HepG2 (cell line): ENCODE measurements around the gene TACC2. TPM values are rescaled to one million over a fixed set of nuclear protein-coding genes. Genes with fewer than 3 reads are reported as not detected.

Experiments used
- ARNT2 ChIP-seq: sonication (generic); formaldehyde crosslinking; IDR thresholded peaks from 2 replicates; pipeline ENCODE4 v1.8.0; 2022; ENCODE audit warnings: mild to moderate bottlenecking, low read depth, missing genetic modification reagents, moderate library complexity
- DBP ChIP-seq: sonication (generic); formaldehyde crosslinking; IDR thresholded peaks from 2 replicates; pipeline ENCODE4 v1.4.0; 2020; ENCODE audit warnings: missing genetic modification reagents; ENCODE audit errors: not compliant biosample characterization
- DNMT3B ChIP-seq: conservative IDR thresholded peaks from 2 replicates; pipeline ENCODE4 v1.6.1; 2016; ENCODE audit warnings: missing biosample characterization, control low read depth
- HOXA9 ChIP-seq: sonication (generic); formaldehyde crosslinking; IDR thresholded peaks from 2 replicates; pipeline ENCODE4 v1.8.1; 2022; ENCODE audit warnings: missing genetic modification reagents, mild to moderate bottlenecking, moderate library complexity, borderline replicate concordance
- LRRFIP1 ChIP-seq: sonication (generic); formaldehyde crosslinking; conservative IDR thresholded peaks from 2 replicates; pipeline ENCODE4 v1.4.0; 2020; ENCODE audit warnings: missing genetic modification reagents
- SOX5 ChIP-seq: IDR thresholded peaks from 2 replicates; pipeline ENCODE4 v1.6.1; 2016; ENCODE audit warnings: borderline replicate concordance
- SP1 ChIP-seq, 2 experiments: fragments of 450-650 bp in 1 of 2; sonication (generic) in 1 of 2; formaldehyde crosslinking in 1 of 2; IDR thresholded peaks; 2 replicates each; pipeline versions ENCODE4 v1.4.0 to v1.6.1; 2016 to 2020; ENCODE audit warnings: missing genetic modification reagents in 1 of 2
- TOE1 ChIP-seq: sonication (generic); formaldehyde crosslinking; IDR thresholded peaks from 2 replicates; pipeline ENCODE4 v1.4.0; 2020; ENCODE audit warnings: mild to moderate bottlenecking, missing genetic modification reagents
- XRCC5 ChIP-seq: fragments of 200-400 bp; formaldehyde crosslinking; optimal IDR thresholded peaks from 2 replicates; pipeline ENCODE3; 2017; ENCODE audit warnings: mild to moderate bottlenecking, low read length
- ZC3H4 ChIP-seq: sonication (generic); formaldehyde crosslinking; IDR thresholded peaks from 2 replicates; pipeline ENCODE4 v1.4.0; 2020; ENCODE audit warnings: missing genetic modification reagents, borderline replicate concordance
- ZNF234 ChIP-seq: sonication (generic); formaldehyde crosslinking; conservative IDR thresholded peaks from 2 replicates; pipeline ENCODE4 v1.5.1; 2020; ENCODE audit warnings: mild to moderate bottlenecking, missing genetic modification reagents
- ZNF3 ChIP-seq: IDR thresholded peaks from 2 replicates; pipeline ENCODE4 v1.7.0; 2017; ENCODE audit warnings: inconsistent platforms
- ZNF501 ChIP-seq: sonication (generic); formaldehyde crosslinking; IDR thresholded peaks from 2 replicates; pipeline ENCODE4 v1.5.1; 2020; ENCODE audit warnings: mild to moderate bottlenecking, moderate library complexity, missing genetic modification reagents
- ZNF546 ChIP-seq: sonication (generic); formaldehyde crosslinking; conservative IDR thresholded peaks from 2 replicates; pipeline ENCODE4 v1.8.1; 2023; ENCODE audit warnings: mild to moderate bottlenecking, missing genetic modification reagents
- polyA plus RNA-seq, 8 experiments: library from polyadenylated mRNA; depleted of rRNA in 3 of 8; stranded (reverse) in 7 of 8; unstranded in 1 of 8; fragments of >200 nt; fragmentation: Illumina TruSeq in 4 of 8; extraction: Trizol in 4 of 8; gene quantifications; 2 replicates each; pipeline versions ENCODE4 v1.2.1 to v1.2.3, GENCODE V29; 2011 to 2016; ENCODE audit warnings: low read depth in 4 of 8, missing spikeins in 1 of 8, mixed read lengths in 1 of 8; ENCODE audit not compliant: insufficient read depth in 1 of 8
- total RNA-seq, 5 experiments: library from RNA; depleted of rRNA; stranded (reverse); fragments of >200 nt; fragmentation: Illumina TruSeq; extraction: Trizol; gene quantifications; 2 replicates each; pipeline ENCODE4 v1.2.3, GENCODE V29; 2016; ENCODE audit warnings: low read depth in 1 of 5
- TF ChIP-seq, protein P1 (sequence below): sonication (generic); formaldehyde crosslinking; IDR thresholded peaks from 2 replicates; pipeline ENCODE4 v1.8.0; 2022; ENCODE audit warnings: missing genetic modification reagents, mild to moderate bottlenecking, borderline replicate concordance
- TF ChIP-seq, protein P2 (sequence below): IDR thresholded peaks from 2 replicates; pipeline ENCODE4 v1.6.1; 2016
- TF ChIP-seq, protein P3 (sequence below): sonication (generic); formaldehyde crosslinking; IDR thresholded peaks from 2 replicates; pipeline ENCODE4 v1.5.1; 2020; ENCODE audit warnings: mild to moderate bottlenecking, missing genetic modification reagents, borderline replicate concordance

TACC2 gene
- total and polyA plus RNA-seq, 2 of the 13 experiments (the other 11 are each of a cell fraction or from before 2014, with no cell fraction given) = 11.8 to 16.0 TPM

DNA sequence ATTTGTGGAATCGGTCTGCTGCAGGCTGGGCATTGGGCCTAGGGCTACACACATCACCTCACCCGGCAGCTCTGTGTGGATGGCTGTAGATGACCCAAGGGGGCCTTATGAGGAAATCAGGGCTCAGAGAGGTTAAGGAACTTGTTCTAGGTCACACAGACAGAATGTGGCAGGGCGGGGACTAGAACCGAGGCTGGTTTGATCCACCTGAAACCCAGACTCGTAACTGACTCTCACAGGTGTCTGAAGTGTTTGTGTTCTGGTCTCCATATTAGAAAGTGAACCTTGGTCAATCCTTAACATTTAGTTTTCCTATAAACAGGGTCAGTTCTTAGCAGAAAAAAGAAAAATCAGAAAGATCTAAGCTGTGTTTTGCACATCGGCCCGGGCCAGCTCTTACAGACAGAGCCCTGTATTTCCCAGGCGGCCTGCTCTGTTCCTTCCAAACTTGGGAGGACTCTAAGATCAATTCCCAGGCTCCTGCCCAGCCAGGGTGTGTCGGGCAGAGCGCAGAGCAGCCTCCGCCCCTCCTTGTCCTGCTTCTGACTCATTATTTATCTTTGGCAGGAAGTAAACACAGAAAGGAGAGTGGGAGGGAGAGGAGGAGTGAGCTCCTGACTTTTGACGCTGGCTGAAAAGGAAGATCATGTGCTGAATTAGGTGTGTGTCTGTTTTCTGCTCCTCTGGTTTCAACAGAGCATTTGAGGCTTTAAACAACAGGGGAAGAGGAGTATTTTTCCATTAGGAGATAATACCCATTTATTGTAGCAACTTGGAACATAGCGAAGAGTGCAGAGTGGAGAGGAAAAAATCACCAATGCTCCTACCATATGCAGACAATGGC lies 74.1 kb downstream of the TACC2 start (continued):
- TF ChIP-seq ZNF234 (CRISPR knock-in tag) = no peak
- TF ChIP-seq DNMT3B (CRISPR knock-in tag) = peak; percentile 43; the same call in 1 of the 2 replicates
- TF ChIP-seq, protein P1, sequence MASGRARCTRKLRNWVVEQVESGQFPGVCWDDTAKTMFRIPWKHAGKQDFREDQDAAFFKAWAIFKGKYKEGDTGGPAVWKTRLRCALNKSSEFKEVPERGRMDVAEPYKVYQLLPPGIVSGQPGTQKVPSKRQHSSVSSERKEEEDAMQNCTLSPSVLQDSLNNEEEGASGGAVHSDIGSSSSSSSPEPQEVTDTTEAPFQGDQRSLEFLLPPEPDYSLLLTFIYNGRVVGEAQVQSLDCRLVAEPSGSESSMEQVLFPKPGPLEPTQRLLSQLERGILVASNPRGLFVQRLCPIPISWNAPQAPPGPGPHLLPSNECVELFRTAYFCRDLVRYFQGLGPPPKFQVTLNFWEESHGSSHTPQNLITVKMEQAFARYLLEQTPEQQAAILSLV (CRISPR knock-in tag) = no peak
- TF ChIP-seq HOXA9 (CRISPR knock-in tag) = no peak
- TF ChIP-seq ARNT2 (CRISPR knock-in tag) = peak; percentile 45; the same call in 1 of the 2 replicates
- peak; percentile 32; the same call in 1 of the 2 replicates for TF ChIP-seq ZNF501 (CRISPR knock-in tag)
- peak; percentile 97 for TF ChIP-seq SOX5
- TF ChIP-seq ZNF3 (CRISPR knock-in tag) = no peak; the same call in 1 of the 2 replicates
- TF ChIP-seq DBP (CRISPR knock-in tag) = no peak
- TF ChIP-seq TOE1 (CRISPR knock-in tag) = 0 out of 2 replicates have a peak, but pooled peaks have one; percentile 29
- no peak for TF ChIP-seq LRRFIP1
- no peak for TF ChIP-seq ZC3H4
- TF ChIP-seq SP1 (IDR thresholded peaks at IDR 0.05) = no peak
- TF ChIP-seq SP1 (CRISPR knock-in tag; IDR thresholded peaks at IDR 0.05) = 0 out of 2 replicates have a peak, but pooled peaks have one; percentile 53
- TF ChIP-seq, protein P2, sequence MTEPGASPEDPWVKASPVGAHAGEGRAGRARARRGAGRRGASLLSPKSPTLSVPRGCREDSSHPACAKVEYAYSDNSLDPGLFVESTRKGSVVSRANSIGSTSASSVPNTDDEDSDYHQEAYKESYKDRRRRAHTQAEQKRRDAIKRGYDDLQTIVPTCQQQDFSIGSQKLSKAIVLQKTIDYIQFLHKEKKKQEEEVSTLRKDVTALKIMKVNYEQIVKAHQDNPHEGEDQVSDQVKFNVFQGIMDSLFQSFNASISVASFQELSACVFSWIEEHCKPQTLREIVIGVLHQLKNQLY = peak; percentile 92
- TF ChIP-seq ZNF546 (CRISPR knock-in tag) = no peak
- TF ChIP-seq, protein P3, sequence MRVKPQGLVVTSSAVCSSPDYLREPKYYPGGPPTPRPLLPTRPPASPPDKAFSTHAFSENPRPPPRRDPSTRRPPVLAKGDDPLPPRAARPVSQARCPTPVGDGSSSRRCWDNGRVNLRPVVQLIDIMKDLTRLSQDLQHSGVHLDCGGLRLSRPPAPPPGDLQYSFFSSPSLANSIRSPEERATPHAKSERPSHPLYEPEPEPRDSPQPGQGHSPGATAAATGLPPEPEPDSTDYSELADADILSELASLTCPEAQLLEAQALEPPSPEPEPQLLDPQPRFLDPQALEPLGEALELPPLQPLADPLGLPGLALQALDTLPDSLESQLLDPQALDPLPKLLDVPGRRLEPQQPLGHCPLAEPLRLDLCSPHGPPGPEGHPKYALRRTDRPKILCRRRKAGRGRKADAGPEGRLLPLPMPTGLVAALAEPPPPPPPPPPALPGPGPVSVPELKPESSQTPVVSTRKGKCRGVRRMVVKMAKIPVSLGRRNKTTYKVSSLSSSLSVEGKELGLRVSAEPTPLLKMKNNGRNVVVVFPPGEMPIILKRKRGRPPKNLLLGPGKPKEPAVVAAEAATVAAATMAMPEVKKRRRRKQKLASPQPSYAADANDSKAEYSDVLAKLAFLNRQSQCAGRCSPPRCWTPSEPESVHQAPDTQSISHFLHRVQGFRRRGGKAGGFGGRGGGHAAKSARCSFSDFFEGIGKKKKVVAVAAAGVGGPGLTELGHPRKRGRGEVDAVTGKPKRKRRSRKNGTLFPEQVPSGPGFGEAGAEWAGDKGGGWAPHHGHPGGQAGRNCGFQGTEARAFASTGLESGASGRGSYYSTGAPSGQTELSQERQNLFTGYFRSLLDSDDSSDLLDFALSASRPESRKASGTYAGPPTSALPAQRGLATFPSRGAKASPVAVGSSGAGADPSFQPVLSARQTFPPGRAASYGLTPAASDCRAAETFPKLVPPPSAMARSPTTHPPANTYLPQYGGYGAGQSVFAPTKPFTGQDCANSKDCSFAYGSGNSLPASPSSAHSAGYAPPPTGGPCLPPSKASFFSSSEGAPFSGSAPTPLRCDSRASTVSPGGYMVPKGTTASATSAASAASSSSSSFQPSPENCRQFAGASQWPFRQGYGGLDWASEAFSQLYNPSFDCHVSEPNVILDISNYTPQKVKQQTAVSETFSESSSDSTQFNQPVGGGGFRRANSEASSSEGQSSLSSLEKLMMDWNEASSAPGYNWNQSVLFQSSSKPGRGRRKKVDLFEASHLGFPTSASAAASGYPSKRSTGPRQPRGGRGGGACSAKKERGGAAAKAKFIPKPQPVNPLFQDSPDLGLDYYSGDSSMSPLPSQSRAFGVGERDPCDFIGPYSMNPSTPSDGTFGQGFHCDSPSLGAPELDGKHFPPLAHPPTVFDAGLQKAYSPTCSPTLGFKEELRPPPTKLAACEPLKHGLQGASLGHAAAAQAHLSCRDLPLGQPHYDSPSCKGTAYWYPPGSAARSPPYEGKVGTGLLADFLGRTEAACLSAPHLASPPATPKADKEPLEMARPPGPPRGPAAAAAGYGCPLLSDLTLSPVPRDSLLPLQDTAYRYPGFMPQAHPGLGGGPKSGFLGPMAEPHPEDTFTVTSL (CRISPR knock-in tag) = peak; percentile 87; the same call in 1 of the 2 replicates
- peak; percentile 89 for TF ChIP-seq XRCC5
